HAP-1 (cell line): Measurements from ENCODE around the gene PCSK4.
"Not testable (repeated sequence)": the region's sequence is repeated elsewhere in the genome, so short reads cannot be mapped to it uniquely, and the experiment has no call there.

Experiments
- DNase-seq, 2 experiments: peaks; one replicate each; pipeline ENCODE4 v3.0.0-alpha.2; 2016 to 2020; ENCODE audit warnings: low spot score in 2 of 2
- H3K27me3 ChIP-seq: fragments of 250-450 bp; sonication (Bioruptor Pico); 2 replicates; pipeline ENCODE4 v1.5.1; 2020; ENCODE audit warnings: low read depth, mild to moderate bottlenecking, moderate library complexity
- H3K36me3 ChIP-seq: fragments of 250-450 bp; sonication (Bioruptor Pico); replicated peaks from 2 replicates; pipeline ENCODE4 v1.5.1; 2020; ENCODE audit warnings: mild to moderate bottlenecking
- H3K4me1 ChIP-seq: fragments of 250-450 bp; sonication (Bioruptor Pico); 2 replicates; pipeline ENCODE4 v1.5.1; 2020; ENCODE audit warnings: mild to moderate bottlenecking
- H3K4me3 ChIP-seq: fragments of 250-450 bp; sonication (Bioruptor Pico); 2 replicates; pipeline ENCODE4 v1.5.1; 2020; ENCODE audit warnings: mild to moderate bottlenecking, moderate library complexity
- H3K9me3 ChIP-seq: fragments of 250-450 bp; sonication (Bioruptor Pico); 2 replicates; pipeline ENCODE4 v1.5.1; 2020; ENCODE audit warnings: mild to moderate bottlenecking, moderate library complexity
- in situ Hi-C: fragments of 300-500 bp; cut with MboI; formaldehyde crosslinking; loops from 3 replicates; pipeline ENCODE4 v1.14.3; 2020; ENCODE audit warnings: low sequenced_read_pairs, inconsistent platforms, mixed read lengths

PCSK4 gene

DNA sequence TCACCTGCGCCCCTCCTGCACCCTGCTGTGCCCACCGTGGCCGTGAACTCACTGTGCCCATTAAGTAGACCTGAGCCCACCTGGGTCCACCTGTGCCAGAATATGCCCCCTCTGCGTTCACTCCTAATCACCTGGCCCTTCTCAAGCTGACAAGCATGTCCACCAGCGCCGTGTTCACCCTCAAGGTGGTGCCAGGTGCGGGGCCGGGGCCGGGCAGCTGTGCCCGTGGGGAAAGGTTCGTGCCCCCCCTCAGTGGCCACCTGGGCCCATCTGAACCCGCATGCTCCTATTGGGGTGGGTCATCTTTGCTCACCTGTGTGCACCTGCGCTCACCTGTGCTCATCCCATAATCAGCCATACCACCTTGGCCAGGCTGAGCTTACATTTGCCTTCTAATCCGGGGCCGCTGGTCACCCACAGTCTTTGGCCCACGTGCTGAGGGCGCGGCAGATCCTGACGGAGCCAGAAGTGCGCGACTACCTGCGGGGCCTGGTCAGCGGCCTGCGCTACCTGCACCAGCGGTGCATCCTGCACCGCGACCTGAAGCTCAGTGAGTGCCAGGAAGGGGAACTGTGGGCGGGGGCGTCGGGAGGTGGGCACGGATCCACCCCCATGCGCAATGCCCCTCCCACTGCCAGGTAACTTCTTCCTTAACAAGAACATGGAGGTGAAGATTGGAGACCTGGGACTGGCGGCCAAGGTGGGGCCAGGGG, 36.1 kb upstream of the PCSK4 start:
- Histone ChIP-seq H3K4me3 (no peak overlapping the region), H3K27me3 (peaks cover 14% of the 10 kb centered on the region; the same call in 1 of the 2 replicates), H3K36me3 (no peaks in the 10 kb centered on the region), H3K9me3 (no peaks in the 10 kb centered on the region), H3K4me1 (no peaks in the 10 kb centered on the region)
- no peak for DNase-seq
- in situ Hi-C loops = no loop called here

DNA sequence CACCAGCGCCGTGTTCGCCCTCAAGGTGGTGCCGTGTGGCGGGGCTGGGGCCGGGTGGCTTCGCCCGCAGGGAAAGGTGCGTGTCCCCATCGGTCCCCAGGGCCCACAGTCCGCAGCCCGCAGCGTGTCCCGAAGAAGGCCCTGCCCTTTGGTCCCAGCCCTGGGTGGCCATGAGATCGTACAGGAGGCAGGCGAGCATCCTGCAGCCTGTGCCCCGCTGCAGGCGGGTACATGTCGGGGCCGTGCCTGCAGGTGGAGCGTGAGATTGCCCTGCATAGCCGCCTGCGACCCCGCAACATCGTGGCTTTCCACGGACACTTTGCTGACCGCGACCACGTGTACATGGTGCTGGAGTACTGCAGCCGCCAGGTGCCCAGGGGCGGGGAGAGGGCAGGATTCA, 35.2 kb upstream of the PCSK4 start:
- no peak for DNase-seq
- Histone ChIP-seq H3K36me3 (no peaks in the 10 kb centered on the region), H3K4me1 (no peaks in the 10 kb centered on the region), H3K27me3 (peaks cover 14% of the 10 kb centered on the region; the same call in 1 of the 2 replicates), H3K4me3 (no peak overlapping the region), H3K9me3 (no peaks in the 10 kb centered on the region)
- in situ Hi-C loops = no loop called here

DNA sequence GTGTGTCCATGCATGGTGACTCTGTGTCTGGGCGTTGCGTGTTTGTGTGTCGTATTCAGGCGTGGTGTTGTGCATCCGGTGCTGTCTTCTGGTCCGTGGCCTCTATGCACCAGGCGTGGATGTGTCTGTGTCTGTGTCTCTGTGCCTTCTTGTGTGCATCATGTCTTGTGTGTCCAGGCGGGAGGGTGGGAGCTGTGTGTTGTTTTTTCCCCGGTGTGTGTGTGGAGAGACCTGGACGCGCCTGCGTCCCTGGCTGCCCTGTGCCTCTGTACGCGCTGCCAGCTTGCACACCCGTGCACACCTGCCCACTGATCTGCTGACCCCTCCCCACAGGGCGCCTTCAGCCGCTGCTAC, 34.8 kb upstream of the PCSK4 start:
- H3K4me1 ChIP-seq = no peaks in the 10 kb centered on the region
- no peaks in the 10 kb centered on the region for H3K9me3 ChIP-seq
- H3K36me3 ChIP-seq = no peaks in the 10 kb centered on the region
- H3K4me3 ChIP-seq = no peak overlapping the region
- in situ Hi-C loops = no loop called here
- DNase-seq = no peak
- peaks cover 14% of the 10 kb centered on the region; the same call in 1 of the 2 replicates for H3K27me3 ChIP-seq

DNA sequence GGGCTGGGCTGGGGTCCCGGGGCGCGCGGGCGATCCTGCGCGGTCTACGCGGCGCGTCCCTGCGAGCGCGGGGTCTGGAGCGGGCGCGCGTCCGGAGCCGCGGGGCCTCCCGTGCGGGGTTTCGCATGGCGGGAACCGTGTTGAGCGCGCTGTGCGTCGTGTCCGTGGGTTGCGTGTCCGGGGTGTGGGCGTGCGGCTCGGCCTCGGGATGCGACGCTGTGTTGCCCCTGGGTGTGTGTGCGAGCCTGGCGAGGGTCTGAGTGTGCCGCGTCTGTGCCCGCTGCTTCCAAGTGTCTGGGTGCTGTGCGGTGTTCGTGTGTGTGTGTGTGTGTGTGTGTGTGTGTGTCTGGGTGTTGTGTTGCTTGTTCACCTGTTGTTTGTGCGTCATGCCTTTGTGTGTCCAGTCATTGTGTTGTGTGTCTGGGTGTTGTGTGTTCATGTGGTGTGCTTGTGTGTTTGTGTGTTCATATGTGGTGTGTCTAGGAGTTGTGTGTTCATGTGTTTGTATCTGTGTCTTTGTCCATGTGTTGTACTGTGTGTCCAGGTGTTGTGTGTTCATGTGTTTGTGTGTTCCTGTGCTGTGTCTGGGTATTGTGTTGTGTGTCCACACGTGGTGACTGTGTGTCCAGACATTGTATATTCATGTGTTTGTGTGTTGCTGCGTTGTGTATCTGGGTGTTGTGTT, 34.3 kb upstream of the PCSK4 start:
- no peaks in the 10 kb centered on the region for H3K9me3 ChIP-seq
- in situ Hi-C loops = no loop called here
- DNase-seq = no peak
- peaks cover 14% of the 10 kb centered on the region; the same call in 1 of the 2 replicates for H3K27me3 ChIP-seq
- no peak overlapping the region for H3K4me3 ChIP-seq
- H3K4me1 ChIP-seq = no peaks in the 10 kb centered on the region
- no peaks in the 10 kb centered on the region for H3K36me3 ChIP-seq

DNA sequence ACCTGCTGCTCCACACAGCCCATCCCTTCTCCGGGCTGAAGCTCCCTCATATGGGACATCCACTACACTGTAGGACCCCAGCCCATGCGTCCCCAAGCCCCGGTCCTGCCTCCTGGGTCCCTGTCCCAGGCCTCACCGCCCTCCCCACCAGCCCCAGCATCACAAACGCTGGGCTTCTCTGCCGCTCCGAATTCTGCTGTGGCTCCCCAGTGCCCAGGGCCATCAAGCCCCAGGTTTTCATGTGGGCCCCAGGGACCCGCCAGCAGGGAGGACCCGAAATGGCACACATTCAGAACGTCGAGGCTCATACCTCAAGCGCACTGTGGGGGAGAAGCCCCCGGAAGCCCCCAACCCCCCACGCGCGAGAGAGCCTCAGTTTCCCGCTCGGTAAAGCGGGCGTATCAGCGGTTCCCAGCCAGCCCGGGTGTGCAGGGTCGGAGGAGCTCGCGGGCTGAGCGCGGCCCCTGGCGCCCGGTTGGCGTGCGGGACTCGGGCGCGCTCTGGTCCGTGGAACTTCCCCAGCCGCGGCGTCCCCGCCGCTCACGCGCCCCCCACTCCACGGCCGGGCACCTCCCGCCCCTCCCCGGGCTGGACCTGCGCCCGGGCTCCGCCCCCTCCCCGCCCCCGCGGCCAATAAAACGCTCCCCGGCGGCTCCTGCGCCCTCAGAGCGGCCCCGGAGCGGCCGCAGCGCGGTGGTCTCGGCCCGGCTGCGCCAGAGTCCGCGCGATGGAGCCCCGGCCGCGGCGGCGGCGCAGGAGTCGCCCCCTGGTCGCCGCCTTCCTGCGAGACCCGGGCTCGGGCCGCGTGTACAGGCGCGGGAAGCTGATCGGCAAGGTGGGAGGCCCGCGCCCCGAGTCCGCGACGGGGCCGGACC, 33.5 kb upstream of the PCSK4 start, which contains the start of gene PLK5:
TSS of gene PLK5 (plus strand) at position 666 of the 875 bp plus-strand sequence. CDS start 2,920 bp downstream, outside the sequence.
- Histone ChIP-seq H3K4me3 (no peak within 1 kb of the TSS), H3K27me3 (peaks cover 14% of the 10 kb centered on the region; the same call in 1 of the 2 replicates), H3K36me3 (no peaks in the 10 kb centered on the region), H3K9me3 (no peaks in the 10 kb centered on the region), H3K4me1 (no peaks in the 10 kb centered on the region)
- DNase-seq = no peak
- in situ Hi-C loops = no loop called here

DNA sequence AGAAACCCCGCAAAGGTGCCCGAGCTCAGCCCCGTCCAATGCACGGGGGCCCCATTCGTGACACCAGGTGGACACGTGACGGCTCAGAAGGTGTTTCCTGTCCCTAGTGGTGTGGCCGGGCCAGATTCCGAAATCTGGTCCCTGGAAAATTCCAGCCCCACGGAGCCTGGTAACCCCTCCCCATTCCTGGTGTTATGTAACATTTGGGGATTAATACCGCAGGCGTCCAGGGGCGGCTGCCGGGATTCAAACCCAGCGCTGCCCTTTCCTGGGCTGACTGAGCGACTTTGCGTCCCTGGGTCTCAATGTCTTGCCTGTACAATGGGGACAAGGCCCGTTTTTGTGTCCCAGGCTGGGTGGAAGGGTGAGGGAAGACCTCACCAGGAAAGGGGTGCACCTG, 32.7 kb upstream of the PCSK4 start:
- H3K4me3 ChIP-seq = no peak overlapping the region
- no peaks in the 10 kb centered on the region for H3K9me3 ChIP-seq
- in situ Hi-C loops = no loop called here
- H3K27me3 ChIP-seq = peaks cover 14% of the 10 kb centered on the region; the same call in 1 of the 2 replicates
- no peak for DNase-seq
- no peaks in the 10 kb centered on the region for H3K4me1 ChIP-seq
- H3K36me3 ChIP-seq = no peaks in the 10 kb centered on the region

DNA sequence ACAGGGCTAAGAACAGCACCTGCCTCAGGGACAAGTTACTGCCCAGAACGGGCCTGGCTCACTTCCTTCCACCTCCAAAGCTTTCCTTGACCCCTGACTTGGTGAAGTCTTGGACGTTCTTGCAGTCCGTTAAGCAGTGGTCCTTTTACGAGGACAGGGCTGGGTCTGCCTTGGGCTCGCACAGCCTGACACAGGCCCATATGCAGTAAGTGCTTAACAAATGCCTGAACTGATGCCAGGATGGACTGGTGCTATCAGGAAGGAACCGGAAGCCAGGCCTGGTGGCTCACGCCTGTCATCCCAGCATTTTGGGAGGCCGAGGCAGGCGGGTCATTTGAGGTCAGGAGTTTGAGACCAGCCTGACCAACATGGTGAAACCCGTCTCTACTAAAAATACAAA, 31.9 kb upstream of the PCSK4 start:
- Histone ChIP-seq H3K4me3 (no peak overlapping the region), H3K27me3 (peaks cover 14% of the 10 kb centered on the region; the same call in 1 of the 2 replicates), H3K36me3 (no peaks in the 10 kb centered on the region), H3K9me3 (no peaks in the 10 kb centered on the region), H3K4me1 (no peaks in the 10 kb centered on the region)
- in situ Hi-C loops = no loop called here
- DNase-seq = no peak

DNA sequence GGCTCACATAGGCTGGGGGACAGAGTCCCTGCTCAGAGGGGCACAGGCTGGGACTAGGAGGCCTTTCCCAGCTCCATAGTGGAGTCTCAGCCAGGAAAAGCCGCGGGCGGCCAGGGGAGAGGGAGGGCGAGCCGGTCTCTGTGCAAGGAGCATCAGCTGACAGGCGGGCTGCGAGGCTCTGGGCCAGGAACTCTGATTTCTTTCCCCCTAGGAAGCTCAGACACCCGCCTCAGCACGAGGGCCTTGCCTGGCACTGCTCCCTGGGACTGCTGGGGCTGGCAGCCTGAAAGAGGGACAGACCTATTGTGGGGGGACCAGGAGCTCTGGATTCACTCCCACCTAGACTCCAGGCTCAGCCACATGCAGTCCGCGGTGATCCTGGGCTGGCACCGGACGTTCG, 31.5 kb upstream of the PCSK4 start:
- no peak for DNase-seq
- in situ Hi-C loops = no loop called here
- no peak overlapping the region for H3K4me3 ChIP-seq
- H3K4me1 ChIP-seq = no peaks in the 10 kb centered on the region
- H3K9me3 ChIP-seq = no peaks in the 10 kb centered on the region
- H3K27me3 ChIP-seq = peaks cover 14% of the 10 kb centered on the region; the same call in 1 of the 2 replicates
- H3K36me3 ChIP-seq = no peaks in the 10 kb centered on the region

DNA sequence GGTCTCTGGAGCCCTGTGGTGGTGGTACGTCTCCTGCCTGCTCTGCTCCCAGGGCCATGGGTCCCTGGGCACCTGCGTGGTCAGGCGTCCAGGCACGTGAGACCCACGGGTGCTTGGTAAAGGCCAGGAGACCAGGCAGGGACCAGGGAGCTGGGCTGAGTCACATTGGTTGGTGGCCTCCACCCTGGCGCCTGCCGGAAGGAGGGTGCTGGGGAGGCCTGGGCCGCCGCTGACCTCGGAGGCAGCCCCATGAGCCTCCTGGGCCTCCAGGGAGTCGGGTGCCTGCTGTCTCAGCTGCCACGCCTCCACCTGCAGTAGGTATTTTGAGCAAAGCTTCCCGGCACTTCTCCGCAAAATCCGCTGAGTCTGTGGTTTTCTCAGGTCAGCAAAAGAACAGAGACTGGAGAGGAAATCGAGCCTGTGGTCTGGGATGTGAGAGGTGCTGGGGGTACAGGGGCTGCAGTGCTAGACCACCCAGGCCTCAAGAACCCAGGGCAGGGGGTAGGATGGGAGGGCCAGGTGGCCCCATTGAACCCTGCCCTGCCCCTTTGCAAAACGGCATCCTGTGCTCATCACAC, 30.1 kb upstream of the PCSK4 start:
- no peaks in the 10 kb centered on the region for H3K9me3 ChIP-seq
- H3K4me1 ChIP-seq = no peaks in the 10 kb centered on the region
- no peak overlapping the region for H3K4me3 ChIP-seq
- DNase-seq = no peak
- in situ Hi-C loops = no loop called here
- H3K27me3 ChIP-seq = peaks cover 10% of the 10 kb centered on the region; the same call in 1 of the 2 replicates
- H3K36me3 ChIP-seq = no peaks in the 10 kb centered on the region

DNA sequence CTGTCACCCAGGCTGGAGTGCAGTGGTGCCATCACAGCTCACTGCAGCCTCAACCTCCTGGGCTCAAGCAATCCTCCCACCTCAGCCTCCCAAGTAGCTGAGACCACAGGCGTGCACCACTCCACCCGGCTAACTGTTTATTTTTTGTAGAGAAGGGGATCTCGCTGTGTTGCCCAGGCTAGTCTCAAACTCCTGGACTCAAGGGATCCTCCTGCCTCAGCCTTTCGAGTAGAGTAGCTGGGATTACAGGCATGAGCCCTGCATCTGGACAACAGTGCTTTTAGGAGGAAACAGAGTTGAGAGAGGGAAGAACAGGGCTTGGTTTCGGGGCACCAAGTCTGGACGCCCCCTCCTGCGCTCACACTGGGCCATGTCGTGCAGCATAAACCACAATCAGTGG, 29.7 kb upstream of the PCSK4 start:
- H3K36me3 ChIP-seq, DNase-seq, in situ Hi-C loops, H3K4me1 ChIP-seq, H3K9me3 ChIP-seq, H3K27me3 ChIP-seq, H3K4me3 ChIP-seq: not testable (repeated sequence)

DNA sequence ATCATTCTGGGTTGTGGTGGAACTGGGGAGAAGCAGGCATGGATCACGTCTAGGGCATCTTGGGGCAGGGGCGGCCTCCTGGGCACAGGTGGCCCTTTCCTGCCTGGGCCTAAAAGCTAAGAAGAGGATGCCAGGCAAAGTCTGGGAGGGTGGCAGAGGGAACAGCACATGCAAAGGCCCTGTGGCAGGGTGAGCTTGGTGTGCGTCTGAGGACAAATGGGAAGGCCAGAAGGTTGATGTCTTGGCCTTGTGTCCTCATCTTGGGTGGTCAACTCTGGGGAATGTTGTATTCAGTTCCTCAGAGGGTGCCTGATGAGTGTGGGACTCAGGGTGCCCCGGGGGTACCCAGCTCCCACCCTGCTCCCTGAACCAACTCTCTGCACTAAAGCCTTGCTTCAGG, 28.3 kb upstream of the PCSK4 start:
- H3K4me3 ChIP-seq = no peak overlapping the region
- in situ Hi-C loops = no loop called here

DNA sequence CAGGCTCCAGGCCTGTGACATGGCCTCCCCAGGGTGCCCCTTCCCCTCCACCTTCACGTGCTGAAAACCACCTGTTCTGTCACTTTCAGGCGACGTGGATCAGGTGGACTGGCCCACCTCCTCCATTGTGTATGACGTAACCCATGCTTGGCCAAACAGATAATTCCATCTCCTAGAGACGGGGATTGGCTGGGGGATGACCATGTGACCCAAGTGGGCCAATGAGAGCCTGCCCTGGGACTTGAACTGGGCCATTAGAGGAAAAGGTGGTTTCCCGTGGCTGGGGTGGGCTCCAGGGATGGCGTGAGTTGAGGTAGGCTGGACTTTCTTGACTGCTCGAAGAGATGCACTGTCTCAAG, 26.2 kb upstream of the PCSK4 start:
- no peaks in the 10 kb centered on the region for H3K27me3 ChIP-seq
- H3K9me3 ChIP-seq = no peaks in the 10 kb centered on the region
- H3K4me3 ChIP-seq = no peak overlapping the region
- peak in 1 of 2 experiments; percentile 48 for DNase-seq
- no peaks in the 10 kb centered on the region for H3K36me3 ChIP-seq
- H3K4me1 ChIP-seq = 0 out of 2 replicates have a peak, but pooled peaks cover 2% of the 10 kb centered on the region
- in situ Hi-C loops = no loop called here

More for the DNA sequence above, 28.3 kb upstream of the PCSK4 start:
- DNase-seq = no peak
- no peaks in the 10 kb centered on the region for H3K27me3 ChIP-seq
- no peaks in the 10 kb centered on the region for H3K36me3 ChIP-seq
- no peaks in the 10 kb centered on the region for H3K4me1 ChIP-seq
- H3K9me3 ChIP-seq = no peaks in the 10 kb centered on the region

DNA sequence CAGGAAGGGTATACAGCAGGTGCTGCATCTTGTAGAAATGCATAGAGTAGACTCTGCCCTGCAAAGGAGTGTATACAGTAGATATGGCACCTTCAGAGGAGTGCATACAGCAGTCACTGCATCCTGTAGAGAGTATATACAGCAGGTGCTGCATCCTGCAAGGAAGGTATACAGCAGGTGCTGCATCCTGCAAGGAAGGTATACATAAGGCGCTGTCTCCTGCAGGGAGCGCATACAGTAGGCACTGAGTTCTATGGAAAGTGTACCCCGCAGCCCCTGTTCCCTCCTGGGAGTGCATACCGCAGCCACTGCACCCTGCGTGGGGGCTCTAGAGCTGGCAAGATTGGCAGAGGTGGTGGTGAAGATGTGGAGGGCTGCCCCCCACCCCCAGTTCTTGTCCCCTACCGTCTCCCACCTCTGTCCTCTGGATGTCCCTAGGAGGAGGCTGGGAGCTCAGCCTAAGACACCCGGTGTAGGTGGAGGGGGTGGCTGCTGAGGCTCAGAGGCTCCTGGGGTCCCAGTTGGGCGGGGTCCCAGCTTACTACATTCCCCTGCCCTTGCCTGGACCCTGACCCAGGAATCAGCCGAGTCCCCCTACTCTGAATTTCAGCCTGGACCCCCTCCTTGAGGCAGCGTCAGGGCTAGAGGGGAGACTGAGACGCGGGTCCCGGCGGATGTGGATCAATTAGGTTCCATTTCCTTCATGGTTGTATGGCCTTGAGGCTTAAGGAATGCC, 25.0 kb upstream of the PCSK4 start:
- Histone ChIP-seq H3K36me3 (no peaks in the 10 kb centered on the region), H3K9me3 (no peaks in the 10 kb centered on the region), H3K4me3 (no peak overlapping the region), H3K27me3 (no peaks in the 10 kb centered on the region), H3K4me1 (0 out of 2 replicates have a peak, but pooled peaks cover 6% of the 10 kb centered on the region)
- no peak for DNase-seq
- in situ Hi-C loops = no loop called here
